Measurements from ENCODE around the gene ZNF236. TPM values are rescaled to one million over a fixed set of nuclear protein-coding genes. Genes with fewer than 3 reads are reported as not detected.
A peak's percentile ranks its signal among the peaks of the same experiment; 100 is the strongest.

The ZNF236 gene
- total and polyA plus RNA-seq, 2 donors (not counting 3 experiments of a cell fraction or from before 2014, with no cell fraction given), result 4.5 to 14.7 TPM

GRCh38 chr18:76846217-76846616, 23.9 kb downstream of the ZNF236 start:
- Histone ChIP-seq H3K9me1 (replicated peaks; ENCODE audit: control insufficient read depth, extremely low read depth, insufficient read depth, low read length) (no peaks in the 10 kb centered on the region), H3K27ac (ENCODE audit: insufficient read depth, low read depth, low read length) (no peak overlapping the region), H3K4me3 (replicated peaks in 1 of 3; ENCODE audit: insufficient read depth in 1 of 3, low read depth in 1 of 3, low read length in 3 of 3) (no peak overlapping the region), H3K9ac (replicated peaks; ENCODE audit: extremely low read depth, insufficient read depth, low read length) (no peak overlapping the region), H4K20me1 (replicated peaks; ENCODE audit: control insufficient read depth, extremely low read depth, insufficient read depth, low read length) (no peaks in the 10 kb centered on the region), H3K36me3 (ENCODE audit: control insufficient read depth in 2 of 2, extremely low read depth in 1 of 2, insufficient read depth in 2 of 2, low read length in 2 of 2) (no peaks in the 10 kb centered on the region), H3K9me3 (replicated peaks; ENCODE audit: control insufficient read depth, insufficient read depth, low read length) (no peaks in the 10 kb centered on the region), H3K4me1 (ENCODE audit: control insufficient read depth, extremely low read depth, insufficient read depth, low read length) (no peaks in the 10 kb centered on the region), H3K79me2 (ENCODE audit: control insufficient read depth, insufficient read depth, low read length) (peaks cover 27% of the 10 kb centered on the region), H3K27me3 (ENCODE audit: control insufficient read depth in 2 of 2, insufficient read depth in 2 of 2, low read length in 2 of 2) (no peaks in the 10 kb centered on the region), H2AFZ (ENCODE audit: low read depth, low read length) (no peak overlapping the region), H3K4me2 (ENCODE audit: insufficient read depth, low read length) (no peak overlapping the region)
- ChIA-PET CTCF (interaction anchor here (1.0 kb wide), 1 partner anchor 17 kb away, joined by 3 read pairs; no protein-coding TSS in a partner anchor), POLR2A (no interaction called here)
- BruUV-seq (replicated peaks), result no TSS peak
- no peak for FAIRE-seq
- intact Hi-C loops (cut with micrococcal nuclease) (no loop called here), dilution Hi-C loops (cut with MboI; ENCODE audit: extremely low pct_ligation_motif_present, low sequenced_read_pairs) (no loop called here)
- TF ChIP-seq MYC (IDR thresholded peaks at IDR 0.05; ENCODE audit: low read depth, low read length) (no peak), POLR2A (IDR thresholded peaks at IDR 0.05; ENCODE audit: low read depth, low read length) (no peak), FOS (IDR thresholded peaks at IDR 0.05; ENCODE audit: borderline replicate concordance, insufficient read depth, low read length) (no peak), JUN (IDR thresholded peaks at IDR 0.05; ENCODE audit: borderline replicate concordance, insufficient read depth, insufficient read length, low read depth) (no peak), MAX (IDR thresholded peaks at IDR 0.05; ENCODE audit: insufficient read depth, insufficient read length) (no peak), EZH2 (IDR thresholded peaks at IDR 0.05; ENCODE audit: borderline replicate concordance, low read depth, low read length, severe bottlenecking) (no peak)
- no peak for DNase-seq (ENCODE audit: low read depth, low spot score)

GRCh38 chr18:76847916-76848315, 25.6 kb downstream of the ZNF236 start:
- Histone ChIP-seq H3K4me3 (replicated peaks in 1 of 3; ENCODE audit: insufficient read depth in 1 of 3, low read depth in 1 of 3, low read length in 3 of 3) (no peak overlapping the region), H3K27me3 (ENCODE audit: control insufficient read depth in 2 of 2, insufficient read depth in 2 of 2, low read length in 2 of 2) (no peaks in the 10 kb centered on the region), H2AFZ (ENCODE audit: low read depth, low read length) (no peak overlapping the region), H3K9me1 (replicated peaks; ENCODE audit: control insufficient read depth, extremely low read depth, insufficient read depth, low read length) (no peaks in the 10 kb centered on the region), H3K27ac (ENCODE audit: insufficient read depth, low read depth, low read length) (no peak overlapping the region), H3K79me2 (ENCODE audit: control insufficient read depth, insufficient read depth, low read length) (peaks cover 23% of the 10 kb centered on the region), H3K4me1 (ENCODE audit: control insufficient read depth, extremely low read depth, insufficient read depth, low read length) (no peaks in the 10 kb centered on the region), H3K9me3 (replicated peaks; ENCODE audit: control insufficient read depth, insufficient read depth, low read length) (no peaks in the 10 kb centered on the region), H3K9ac (replicated peaks; ENCODE audit: extremely low read depth, insufficient read depth, low read length) (no peak overlapping the region), H3K4me2 (ENCODE audit: insufficient read depth, low read length) (no peak overlapping the region), H4K20me1 (replicated peaks; ENCODE audit: control insufficient read depth, extremely low read depth, insufficient read depth, low read length) (no peaks in the 10 kb centered on the region), H3K36me3 (ENCODE audit: control insufficient read depth in 2 of 2, extremely low read depth in 1 of 2, insufficient read depth in 2 of 2, low read length in 2 of 2) (no peaks in the 10 kb centered on the region)
- dilution Hi-C loops (cut with MboI; ENCODE audit: extremely low pct_ligation_motif_present, low sequenced_read_pairs) (no loop called here), intact Hi-C loops (cut with micrococcal nuclease) (no loop called here)
- no TSS peak for BruUV-seq (replicated peaks)
- no peak for FAIRE-seq
- ChIA-PET POLR2A (no interaction called here), CTCF (interaction anchor here (1.5 to 2.6 kb wide), 2 partner anchors 12 to 45 kb away, joined by 3 to 15 read pairs; no protein-coding TSS in a partner anchor)
- TF ChIP-seq JUN (IDR thresholded peaks at IDR 0.05; ENCODE audit: borderline replicate concordance, insufficient read depth, insufficient read length, low read depth) (no peak), EZH2 (IDR thresholded peaks at IDR 0.05; ENCODE audit: borderline replicate concordance, low read depth, low read length, severe bottlenecking) (no peak), POLR2A (IDR thresholded peaks at IDR 0.05; ENCODE audit: low read depth, low read length) (no peak), FOS (IDR thresholded peaks at IDR 0.05; ENCODE audit: borderline replicate concordance, insufficient read depth, low read length) (no peak), POLR2AphosphoS5 (IDR thresholded peaks at IDR 0.05; ENCODE audit: insufficient read depth, low read depth, low read length) (no peak), GATA2 (IDR thresholded peaks at IDR 0.05; ENCODE audit: insufficient read depth, insufficient read length, low read depth, low read length) (no peak), MAX (IDR thresholded peaks at IDR 0.05; ENCODE audit: insufficient read depth, insufficient read length) (no peak), MYC (IDR thresholded peaks at IDR 0.05; ENCODE audit: low read depth, low read length) (no peak), CTCF (IDR thresholded peaks at IDR 0.05; ENCODE audit: extremely low read depth in 1 of 2, insufficient read depth in 1 of 2, low read depth in 1 of 2, low read length in 2 of 2) (no peak)
- peak; percentile 17 for DNase-seq (ENCODE audit: low read depth, low spot score)

All from endothelial cell of umbilical vein (primary cell).